Mesenchymal stem cell (in vitro differentiated cells and primary cell): ENCODE measurements around the gene KIF1A.

ENCODE experiments used
- DNase-seq: peaks from one replicate; pipeline ENCODE4 v3.0.0-alpha.2; 2013
- H2AFZ ChIP-seq: one replicate; pipeline ENCODE4 v1.6.1; 2013; ENCODE audit warnings: low read depth, mild to moderate bottlenecking, control low read depth, inconsistent platforms, low read length, moderate library complexity
- H2AK5ac ChIP-seq: 2 replicates; pipeline ENCODE4 v1.6.1; 2013; ENCODE audit warnings: low read length, moderate library complexity, mild to moderate bottlenecking, inconsistent platforms; ENCODE audit not compliant: severe bottlenecking
- H2BK120ac ChIP-seq: one replicate; pipeline ENCODE4 v1.6.1; 2013; ENCODE audit warnings: low read depth, mild to moderate bottlenecking, inconsistent platforms, low read length, moderate library complexity
- H2BK12ac ChIP-seq, 2 experiments: one replicate each; pipeline ENCODE4 v1.6.1; 2013; ENCODE audit warnings: inconsistent platforms in 2 of 2, low read length in 2 of 2, mild to moderate bottlenecking in 2 of 2, moderate library complexity in 2 of 2, control low read depth in 1 of 2
- H2BK15ac ChIP-seq: one replicate; pipeline ENCODE4 v1.6.1; 2013; ENCODE audit warnings: mild to moderate bottlenecking, low read depth, inconsistent platforms; ENCODE audit not compliant: poor library complexity, severe bottlenecking
- H2BK5ac ChIP-seq: 2 replicates; pipeline ENCODE4 v1.6.1; 2013; ENCODE audit warnings: low read depth, mild to moderate bottlenecking, low read length, control low read depth, inconsistent platforms; ENCODE audit not compliant: poor library complexity, severe bottlenecking
- H3K14ac ChIP-seq, 2 experiments: one replicate each; pipeline ENCODE4 v1.6.1; 2013; ENCODE audit warnings: inconsistent platforms in 2 of 2, low read length in 2 of 2, control low read depth in 1 of 2, mild to moderate bottlenecking in 1 of 2, moderate library complexity in 1 of 2
- H3K18ac ChIP-seq, 2 experiments: one replicate each; pipeline ENCODE4 v1.6.1; 2013; ENCODE audit warnings: inconsistent platforms in 2 of 2, low read length in 2 of 2, control low read depth in 1 of 2, low read depth in 1 of 2, mild to moderate bottlenecking in 1 of 2
- H3K23ac ChIP-seq, 2 experiments: one replicate each; pipeline ENCODE4 v1.6.1; 2013; ENCODE audit warnings: inconsistent platforms in 2 of 2, low read length in 2 of 2, mild to moderate bottlenecking in 2 of 2, moderate library complexity in 2 of 2, control low read depth in 1 of 2
- H3K27ac ChIP-seq: 2 replicates; pipeline ENCODE4 v1.5.1; 2013; ENCODE audit warnings: mild to moderate bottlenecking, moderate library complexity, low read length, control low read depth, inconsistent platforms; ENCODE audit not compliant: poor library complexity, severe bottlenecking
- H3K27me3 ChIP-seq, 2 experiments: 2 replicates each; pipeline versions ENCODE4 v1.6.1 to v1.7.0; 2013; ENCODE audit warnings: low read length in 2 of 2, mild to moderate bottlenecking in 2 of 2, moderate library complexity in 2 of 2, control low read depth in 1 of 2, inconsistent platforms in 1 of 2; ENCODE audit not compliant: control insufficient read depth in 1 of 2, insufficient read depth in 1 of 2
- H3K36me3 ChIP-seq, 2 experiments: 2 replicates each; pipeline versions ENCODE4 v1.6.1 to v1.7.0; 2013; ENCODE audit warnings: low read length in 2 of 2, control low read depth in 1 of 2, inconsistent platforms in 1 of 2, low read depth in 1 of 2, mild to moderate bottlenecking in 1 of 2; ENCODE audit not compliant: insufficient read depth in 2 of 2, control insufficient read depth in 1 of 2
- H3K4ac ChIP-seq, 2 experiments: one replicate each; pipeline ENCODE4 v1.6.1; 2013; ENCODE audit warnings: inconsistent platforms in 2 of 2, low read length in 2 of 2, mild to moderate bottlenecking in 2 of 2, moderate library complexity in 2 of 2, control low read depth in 1 of 2, low read depth in 1 of 2
- H3K4me1 ChIP-seq: 2 replicates; pipeline ENCODE4 v1.6.1; 2013; ENCODE audit warnings: low read depth, low read length, control low read depth; ENCODE audit not compliant: control insufficient read depth, insufficient read depth
- H3K4me2 ChIP-seq: 2 replicates; pipeline ENCODE4 v1.6.1; 2013; ENCODE audit warnings: low read length, mild to moderate bottlenecking, inconsistent platforms; ENCODE audit not compliant: poor library complexity, severe bottlenecking
- H3K4me3 ChIP-seq, 2 experiments: 2 replicates each; pipeline versions ENCODE4 v1.5.1 to v1.7.0; 2013; ENCODE audit warnings: low read length in 2 of 2, mild to moderate bottlenecking in 2 of 2, control low read depth in 1 of 2, low read depth in 1 of 2; ENCODE audit not compliant: insufficient read depth in 1 of 2
- H3K79me1 ChIP-seq: replicated peaks from 2 replicates; pipeline ENCODE4 v1.6.1; 2013; ENCODE audit warnings: mild to moderate bottlenecking, control low read depth, low read length, inconsistent platforms; ENCODE audit not compliant: poor library complexity, severe bottlenecking
- H3K9ac ChIP-seq: 2 replicates; pipeline ENCODE4 v1.7.0; 2013; ENCODE audit warnings: mild to moderate bottlenecking, low read length, moderate library complexity
- H3K9me3 ChIP-seq: 2 replicates; pipeline ENCODE4 v1.7.0; 2013; ENCODE audit warnings: mild to moderate bottlenecking, low read length; ENCODE audit not compliant: control insufficient read depth
- H4K8ac ChIP-seq: one replicate; pipeline ENCODE4 v1.6.1; 2013; ENCODE audit warnings: inconsistent platforms, mild to moderate bottlenecking, low read length, moderate library complexity
- H4K91ac ChIP-seq: one replicate; pipeline ENCODE4 v1.6.1; 2013; ENCODE audit warnings: mild to moderate bottlenecking, low read length, inconsistent platforms
- WGBS: methylation state at CpG from one replicate; pipeline ENCODE4 v1.1.7; 2013; ENCODE audit warnings: mixed read lengths; 5-methylcytosine and 5-hydroxymethylcytosine counted together

The KIF1A gene

GRCh38 chr2:240840435-240841060 is 20.5 kb upstream of the KIF1A start:
- H3K4me1 ChIP-seq = peaks cover 2% of the 10 kb centered on the region
- no peak overlapping the region for H2BK5ac ChIP-seq
- H3K27ac ChIP-seq = no peak overlapping the region
- no peak overlapping the region for H2BK120ac ChIP-seq
- WGBS = 39% methylated on average over 8 of the region's 9 CpGs
- H2AFZ ChIP-seq = no peak overlapping the region
- no peak overlapping the region for H3K18ac ChIP-seq
- no peak overlapping the region for H2AK5ac ChIP-seq
- H3K14ac ChIP-seq = no peak overlapping the region
- H3K23ac ChIP-seq = no peak overlapping the region
- H3K9me3 ChIP-seq = peaks cover 7% of the 10 kb centered on the region
- no peak overlapping the region for H3K9ac ChIP-seq
- H3K4me2 ChIP-seq = no peak overlapping the region
- no peak overlapping the region for H2BK15ac ChIP-seq
- peaks cover 35 to 80% of the 10 kb centered on the region in 2 experiments for H3K27me3 ChIP-seq
- no peak overlapping the region for H4K91ac ChIP-seq
- no peaks in the 10 kb centered on the region for H3K79me1 ChIP-seq
- no peak overlapping the region for H3K4me3 ChIP-seq
- DNase-seq = peak; percentile 79
- H3K36me3 ChIP-seq = no peaks in the 10 kb centered on the region
- H3K4ac ChIP-seq = no peak overlapping the region
- H4K8ac ChIP-seq = no peak overlapping the region
- H2BK12ac ChIP-seq = no peak overlapping the region

DNA sequence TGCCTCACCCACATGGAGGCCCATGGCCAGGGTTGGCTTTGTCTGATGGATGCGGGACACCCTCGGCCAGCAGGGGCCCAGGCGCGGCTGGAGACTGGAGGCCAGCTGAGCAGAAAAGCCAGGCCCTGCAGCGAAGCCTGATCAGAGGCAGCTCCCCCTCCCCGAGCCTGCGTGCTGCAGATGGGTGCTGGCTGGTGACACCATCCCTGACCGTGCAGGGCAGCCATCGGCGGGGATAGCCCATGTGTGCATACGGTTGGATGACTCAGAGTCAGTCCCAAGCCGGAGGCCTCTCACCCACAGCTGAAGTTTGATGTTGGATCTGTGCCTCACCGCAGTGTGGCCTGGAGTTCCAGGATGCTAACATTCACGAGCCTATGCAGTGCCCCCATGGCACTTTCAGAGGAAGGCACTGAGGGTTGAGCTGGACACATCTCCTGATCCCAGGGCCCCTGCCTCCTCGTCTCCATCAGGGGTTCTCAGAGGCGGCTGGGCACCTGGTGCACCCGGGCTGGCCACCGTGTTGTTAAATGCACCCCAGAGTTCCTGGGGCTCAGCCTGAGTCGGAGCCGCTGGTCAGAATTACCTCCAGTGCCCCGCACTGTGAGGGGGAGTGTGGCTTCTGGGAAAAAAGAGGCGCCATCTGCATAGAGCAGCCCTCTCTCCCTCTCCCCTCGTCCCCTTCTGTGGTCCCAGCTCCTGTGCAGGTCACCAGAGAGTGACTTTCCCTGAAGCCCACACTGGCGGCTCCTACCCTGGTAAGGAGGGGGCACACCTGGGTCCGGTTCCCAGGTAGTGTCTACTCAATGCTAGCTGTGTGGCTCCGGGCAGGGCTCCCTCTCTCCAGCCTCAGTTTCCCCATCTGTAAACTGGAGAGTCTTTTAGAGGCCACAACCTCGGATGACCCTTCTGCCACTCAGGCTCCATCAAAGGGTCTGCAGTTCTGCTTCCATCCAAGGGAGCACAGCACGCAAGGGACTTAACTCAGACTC is 19.4 kb upstream of the KIF1A start:
- Histone ChIP-seq H3K79me1 (no peaks in the 10 kb centered on the region), H3K9me3 (peaks cover 3% of the 10 kb centered on the region), H3K4ac (no peak overlapping the region), H2BK12ac (no peak overlapping the region), H2BK5ac (no peak overlapping the region), H3K18ac (no peak overlapping the region), H3K4me3 (no peak overlapping the region), H3K9ac (no peak overlapping the region), H2BK120ac (no peak overlapping the region), H4K91ac (no peak overlapping the region), H2BK15ac (no peak overlapping the region), H3K4me2 (no peak overlapping the region), H2AFZ (no peak overlapping the region), H3K27ac (no peak overlapping the region), H2AK5ac (no peak overlapping the region), H3K36me3 (no peaks in the 10 kb centered on the region), H3K14ac (no peak overlapping the region), H3K27me3 (peaks cover 41 to 82% of the 10 kb centered on the region in 2 experiments), H3K23ac (no peak overlapping the region), H3K4me1 (peaks cover 2% of the 10 kb centered on the region), H4K8ac (no peak overlapping the region)
- 86% methylated on average over 28 of the region's 28 CpGs for WGBS
- DNase-seq = no peak

DNA sequence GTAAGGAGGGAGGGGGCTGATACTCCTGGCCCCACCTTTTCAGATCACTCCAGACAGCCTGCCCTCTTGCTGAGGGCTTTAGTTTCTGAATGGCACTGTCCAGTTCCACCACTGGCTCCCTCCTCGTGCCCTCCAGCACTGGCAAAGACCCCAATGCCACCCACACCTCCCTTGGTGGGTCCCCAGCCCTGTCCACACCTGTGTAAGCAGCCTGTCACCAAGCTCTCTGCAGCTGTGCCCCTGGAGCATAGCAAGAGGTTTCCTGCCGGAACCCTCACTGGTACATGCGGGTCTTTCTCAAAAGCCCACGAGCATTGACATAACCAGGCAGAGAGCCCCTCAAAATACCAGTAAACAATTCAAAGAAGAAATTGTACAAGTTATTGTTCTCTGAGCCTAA is 17.6 kb upstream of the KIF1A start:
- H4K8ac ChIP-seq = no peak overlapping the region
- H3K36me3 ChIP-seq = no peaks in the 10 kb centered on the region
- H2BK5ac ChIP-seq = no peak overlapping the region
- H3K79me1 ChIP-seq = no peaks in the 10 kb centered on the region
- no peak overlapping the region for H2BK15ac ChIP-seq
- no peak overlapping the region for H2AFZ ChIP-seq
- no peak overlapping the region for H3K27ac ChIP-seq
- H3K4ac ChIP-seq = no peak overlapping the region
- no peak overlapping the region for H3K23ac ChIP-seq
- no peak overlapping the region for H3K14ac ChIP-seq
- no peak overlapping the region for H3K18ac ChIP-seq
- 68% methylated on average over 4 of the region's 4 CpGs for WGBS
- no peak for DNase-seq
- peaks cover 37 to 89% of the 10 kb centered on the region in 2 experiments for H3K27me3 ChIP-seq
- H4K91ac ChIP-seq = no peak overlapping the region
- no peak overlapping the region for H2BK120ac ChIP-seq
- peaks cover 2% of the 10 kb centered on the region for H3K4me1 ChIP-seq
- H3K9me3 ChIP-seq = no peaks in the 10 kb centered on the region
- no peak overlapping the region for H3K4me2 ChIP-seq
- no peak overlapping the region for H3K9ac ChIP-seq
- H2BK12ac ChIP-seq = no peak overlapping the region
- H2AK5ac ChIP-seq = no peak overlapping the region
- H3K4me3 ChIP-seq = no peak overlapping the region

- Histone ChIP-seq H3K27ac (no peak overlapping the region), H2AFZ (no peak overlapping the region), H2BK120ac (no peak overlapping the region), H3K9ac (no peak overlapping the region), H3K36me3 (no peaks in the 10 kb centered on the region), H2BK5ac (no peak overlapping the region), H3K14ac (no peak overlapping the region), H3K27me3 (peaks cover 39 to 89% of the 10 kb centered on the region in 2 experiments), H3K4me1 (peaks cover 6% of the 10 kb centered on the region), H2AK5ac (no peak overlapping the region), H3K18ac (no peak overlapping the region), H2BK15ac (no peak overlapping the region), H2BK12ac (no peak overlapping the region), H3K79me1 (no peaks in the 10 kb centered on the region), H3K9me3 (no peaks in the 10 kb centered on the region), H4K8ac (no peak overlapping the region), H3K23ac (no peak overlapping the region), H3K4ac (no peak overlapping the region), H3K4me3 (peak overlapping the region in 1 of 2 experiments; percentile 23), H3K4me2 (no peak overlapping the region), H4K91ac (peak overlapping the region; percentile 7)
- WGBS = 86% methylated on average over 17 of the region's 17 CpGs
- no peak for DNase-seq
Observed at GRCh38 chr2:240836781-240837467, 16.9 kb upstream of the KIF1A start.
